ENCODE measurements around the gene ZSCAN21.
A peak's percentile ranks its signal among the peaks of the same experiment; 100 is the strongest.

Gene ZSCAN21

GRCh38 chr7:100101016-100101862 is 51.7 kb downstream of the ZSCAN21 start, which contains the start of the genes AP4M1 and MCM7:
Gene AP4M1 (plus strand): TSS chr7:100101643. CDS start chr7:100101715, 72 bp downstream.
Gene MCM7 (minus strand): TSS chr7:100101397. CDS start chr7:100101294, 103 bp downstream.
- peak; percentile 99 for DNase-seq

GRCh38 chr7:100102950-100103840 is 53.6 kb downstream of the ZSCAN21 start:
- DNase-seq, result no peak

- no peak for DNase-seq
These were observed 56.0 kb downstream of the ZSCAN21 start for GRCh38 chr7:100105534-100105933.

- no peak for DNase-seq
These were observed 57.1 kb downstream of the ZSCAN21 start for GRCh38 chr7:100106633-100107032.

GRCh38 chr7:100107125-100107737 is 57.7 kb downstream of the ZSCAN21 start:
- no peak for DNase-seq

GRCh38 chr7:100107890-100108289 is 58.3 kb downstream of the ZSCAN21 start:
- no peak for DNase-seq

GRCh38 chr7:100109521-100110163 is 60.1 kb downstream of the ZSCAN21 start:
- no peak for DNase-seq

- no peak for DNase-seq
These were observed 61.6 kb downstream of the ZSCAN21 start for GRCh38 chr7:100111156-100111555.

GRCh38 chr7:100111914-100112313 is 62.3 kb downstream of the ZSCAN21 start:
- DNase-seq, result no peak
